Right forelimb (tissue), 1 donor: ENCODE measurements around the gene LRRC36.
A peak's percentile ranks its signal among the peaks of the same experiment; 100 is the strongest.
"Not testable (repeated sequence)": the region's sequence is repeated elsewhere in the genome, so short reads cannot be mapped to it uniquely, and the experiment has no call there.

ENCODE experiments used
- DNase-seq: peaks from one replicate; pipeline ENCODE4 v3.0.0-alpha.2; 2018

The LRRC36 gene

GRCh38 chr16:67350324-67350723, 23.7 kb downstream of the LRRC36 start:
- no peak for DNase-seq

- not testable (repeated sequence) for DNase-seq
Measured at GRCh38 chr16:67352463-67352862, 25.8 kb downstream of the LRRC36 start.

- DNase-seq = no peak
Measured at GRCh38 chr16:67356396-67356795, 29.8 kb downstream of the LRRC36 start.

GRCh38 chr16:67357561-67357960, 30.9 kb downstream of the LRRC36 start:
- DNase-seq = no peak

GRCh38 chr16:67359540-67360269, 33.1 kb downstream of the LRRC36 start:
- not testable (repeated sequence) for DNase-seq

GRCh38 chr16:67361038-67361437, 34.4 kb downstream of the LRRC36 start:
- DNase-seq = no peak

- DNase-seq = no peak
Measured at GRCh38 chr16:67364600-67365235, 38.1 kb downstream of the LRRC36 start.

- DNase-seq = no peak
Measured at GRCh38 chr16:67370661-67371060, 44.0 kb downstream of the LRRC36 start.

- no peak for DNase-seq
Measured at GRCh38 chr16:67372664-67373063, 46.0 kb downstream of the LRRC36 start.

GRCh38 chr16:67376012-67376411, 49.4 kb downstream of the LRRC36 start:
- DNase-seq = not testable (repeated sequence)

- DNase-seq = no peak
Measured at GRCh38 chr16:67378642-67379041, 52.0 kb downstream of the LRRC36 start.

GRCh38 chr16:67383284-67383683, 56.7 kb downstream of the LRRC36 start:
- no peak for DNase-seq

- DNase-seq = no peak
Measured at GRCh38 chr16:67384778-67385510, 58.3 kb downstream of the LRRC36 start.

GRCh38 chr16:67386861-67387455, 60.3 kb downstream of the LRRC36 start:
- no peak for DNase-seq

- DNase-seq = no peak
Measured at GRCh38 chr16:67387479-67388079, 61.0 kb downstream of the LRRC36 start.

GRCh38 chr16:67388191-67388590, 61.6 kb downstream of the LRRC36 start:
- no peak for DNase-seq

GRCh38 chr16:67388591-67388990, 62.0 kb downstream of the LRRC36 start:
- DNase-seq = no peak

GRCh38 chr16:67389911-67390815, 63.5 kb downstream of the LRRC36 start:
- peak; percentile 24 for DNase-seq

GRCh38 chr16:67390816-67391423, 64.3 kb downstream of the LRRC36 start:
- peak; percentile 10 for DNase-seq

GRCh38 chr16:67391424-67392300, 65.0 kb downstream of the LRRC36 start:
- DNase-seq = no peak
